ENCODE measurements around the gene EEF1AKMT1. TPM values are rescaled to one million over a fixed set of nuclear protein-coding genes. Genes with fewer than 3 reads are reported as not detected.

Gene EEF1AKMT1
- total RNA-seq, 2 donors from 2014 or later = 11.1 to 12.5 TPM

GRCh38 chr13:20788312-20788711 is 14.6 kb upstream of the EEF1AKMT1 start:
- no peak overlapping the region for H3K4me3 ChIP-seq
- no peak for TF ChIP-seq CTCF (IDR thresholded peaks at IDR 0.05)
- peaks cover 44% of the 10 kb centered on the region for H3K36me3 ChIP-seq
- H3K9me3 ChIP-seq = no peaks in the 10 kb centered on the region
- no peak overlapping the region for H3K27ac ChIP-seq
- H3K4me1 ChIP-seq = no peaks in the 10 kb centered on the region
- no peak for DNase-seq (ENCODE audit: low spot score)
- H3K27me3 ChIP-seq = no peaks in the 10 kb centered on the region

- no peaks in the 10 kb centered on the region for H3K9me3 ChIP-seq
- no peak overlapping the region for H3K4me3 ChIP-seq
- DNase-seq (ENCODE audit: low spot score) = no peak
- H3K27ac ChIP-seq = no peak overlapping the region
- H3K36me3 ChIP-seq = peaks cover 55% of the 10 kb centered on the region
- H3K4me1 ChIP-seq = no peaks in the 10 kb centered on the region
- H3K27me3 ChIP-seq = no peaks in the 10 kb centered on the region
- TF ChIP-seq CTCF (IDR thresholded peaks at IDR 0.05) = no peak
These were observed 13.4 kb upstream of the EEF1AKMT1 start for GRCh38 chr13:20787180-20787579.

GRCh38 chr13:20782116-20782708 is 8.5 kb upstream of the EEF1AKMT1 start:
- no peak for TF ChIP-seq CTCF (IDR thresholded peaks at IDR 0.05)
- Histone ChIP-seq H3K36me3 (peaks cover 35% of the 10 kb centered on the region), H3K4me3 (no peak overlapping the region), H3K27ac (no peak overlapping the region), H3K9me3 (no peaks in the 10 kb centered on the region), H3K27me3 (no peaks in the 10 kb centered on the region), H3K4me1 (no peaks in the 10 kb centered on the region)
- no peak for DNase-seq (ENCODE audit: low spot score)

GRCh38 chr13:20780317-20780716 is 6.6 kb upstream of the EEF1AKMT1 start:
- H3K27ac ChIP-seq = no peak overlapping the region
- H3K27me3 ChIP-seq = no peaks in the 10 kb centered on the region
- no peak overlapping the region for H3K4me3 ChIP-seq
- no peaks in the 10 kb centered on the region for H3K9me3 ChIP-seq
- no peak for DNase-seq (ENCODE audit: low spot score)
- no peaks in the 10 kb centered on the region for H3K4me1 ChIP-seq
- TF ChIP-seq CTCF (IDR thresholded peaks at IDR 0.05) = no peak
- peaks cover 23% of the 10 kb centered on the region for H3K36me3 ChIP-seq

GRCh38 chr13:20779405-20779804 is 5.6 kb upstream of the EEF1AKMT1 start:
- H3K27me3 ChIP-seq = no peaks in the 10 kb centered on the region
- no peak overlapping the region for H3K4me3 ChIP-seq
- H3K9me3 ChIP-seq = no peaks in the 10 kb centered on the region
- DNase-seq (ENCODE audit: low spot score) = no peak
- no peak overlapping the region for H3K27ac ChIP-seq
- peaks cover 22% of the 10 kb centered on the region for H3K36me3 ChIP-seq
- no peaks in the 10 kb centered on the region for H3K4me1 ChIP-seq
- TF ChIP-seq CTCF (IDR thresholded peaks at IDR 0.05) = no peak

- TF ChIP-seq CTCF (IDR thresholded peaks at IDR 0.05) = no peak
- Histone ChIP-seq H3K4me1 (no peaks in the 10 kb centered on the region), H3K4me3 (no peak overlapping the region), H3K27me3 (no peaks in the 10 kb centered on the region), H3K36me3 (peaks cover 13% of the 10 kb centered on the region), H3K27ac (no peak overlapping the region), H3K9me3 (no peaks in the 10 kb centered on the region)
- no peak for DNase-seq (ENCODE audit: low spot score)
These were observed 4.5 kb upstream of the EEF1AKMT1 start for GRCh38 chr13:20778311-20778710.
